Left lobe of liver (tissue), 1 donor: ENCODE data around the gene OR10X1. TPM values are rescaled to one million over a fixed set of nuclear protein-coding genes. Genes with fewer than 3 reads are reported as not detected.

Experiments
- total RNA-seq: library from RNA; stranded (reverse); gene quantifications from one replicate; pipeline ENCODE4 v1.2.1, GENCODE V29; 2021
- donor health status: DM: no; HTN: yes; CAD: no.

OR10X1 gene
- total RNA-seq, 1 donor from 2014 or later: not detected

Other genes starting within 250 kb of the OR10X1 start
- not detected for gene CD1B, start 248.4 kb downstream of the OR10X1 start, total RNA-seq
- gene CD1E, start 226.0 kb downstream of the OR10X1 start, total RNA-seq: not detected
- not detected for gene OR10T2, start 180.4 kb downstream of the OR10X1 start, total RNA-seq
- not detected for gene OR10K2, start 153.7 kb downstream of the OR10X1 start, total RNA-seq
- gene OR10K1, start 118.1 kb downstream of the OR10X1 start, total RNA-seq: not detected
- gene OR10R2, start 107.7 kb downstream of the OR10X1 start, total RNA-seq: not detected
- not detected for gene OR6Y1, start 25.5 kb downstream of the OR10X1 start, total RNA-seq
- not detected for gene OR6P1, start 9.3 kb downstream of the OR10X1 start, total RNA-seq
- gene OR10Z1, start 25.4 kb upstream of the OR10X1 start, total RNA-seq: not detected
- gene SPTA1, start 106.8 kb upstream of the OR10X1 start, total RNA-seq: 0.88 TPM
- gene OR6K2, start 120.8 kb upstream of the OR10X1 start, total RNA-seq: not detected
- not detected for gene OR6K3, start 140.8 kb upstream of the OR10X1 start, total RNA-seq
- not detected for gene OR6K6, start 174.8 kb upstream of the OR10X1 start, total RNA-seq
- gene OR6N1, start 192.3 kb upstream of the OR10X1 start, total RNA-seq: not detected
- not detected for gene OR6N2, start 201.3 kb upstream of the OR10X1 start, total RNA-seq